Activated T-helper 9 cell treated with anti-CD3 and anti-CD28 coated beads, Interleukin-2, amount 50 U/mL, for 16 hours (primary cell): ENCODE data around the gene TCF12.
"Not testable (repeated sequence)": the region's sequence is repeated elsewhere in the genome, so short reads cannot be mapped to it uniquely, and the experiment has no call there.

Experiments
- DNase-seq: peaks from one replicate; pipeline ENCODE4 v3.0.0-alpha.2; 2020; ENCODE audit warnings: low read depth

The TCF12 gene

GRCh38 chr15:56916825-56917477 lies 1.5 kb upstream of the TCF12 start:
- no peak for DNase-seq

- DNase-seq = no peak
These were observed 795 bp upstream of the TCF12 start for GRCh38 chr15:56917652-56918045.

- DNase-seq = peak; percentile 39
These were observed 676 bp downstream of the TCF12 start for GRCh38 chr15:56919031-56919608.

GRCh38 chr15:56919609-56920366 lies 1.3 kb downstream of the TCF12 start:
- DNase-seq = peak; percentile 2

- no peak for DNase-seq
These were observed 1.9 kb downstream of the TCF12 start for GRCh38 chr15:56920367-56920627.

- no peak for DNase-seq
These were observed 4.7 kb downstream of the TCF12 start for GRCh38 chr15:56923174-56923591.

GRCh38 chr15:56927816-56928215 lies 9.4 kb downstream of the TCF12 start:
- no peak for DNase-seq

GRCh38 chr15:56929399-56929798 lies 11.0 kb downstream of the TCF12 start:
- no peak for DNase-seq

GRCh38 chr15:56929933-56930332 lies 11.5 kb downstream of the TCF12 start:
- DNase-seq = no peak

GRCh38 chr15:56930669-56931313 lies 12.3 kb downstream of the TCF12 start:
- no peak for DNase-seq

- DNase-seq = no peak
These were observed 13.4 kb downstream of the TCF12 start for GRCh38 chr15:56931639-56932508.

GRCh38 chr15:56932509-56932868 lies 14.0 kb downstream of the TCF12 start:
- not testable (repeated sequence) for DNase-seq

- no peak for DNase-seq
These were observed 15.0 kb downstream of the TCF12 start for GRCh38 chr15:56933410-56933809.

GRCh38 chr15:56933811-56934210 lies 15.4 kb downstream of the TCF12 start:
- no peak for DNase-seq

- no peak for DNase-seq
These were observed 15.8 kb downstream of the TCF12 start for GRCh38 chr15:56934269-56934668.

- DNase-seq = no peak
These were observed 18.5 kb downstream of the TCF12 start for GRCh38 chr15:56936929-56937328.

GRCh38 chr15:56939257-56939656 lies 20.8 kb downstream of the TCF12 start:
- DNase-seq = no peak

GRCh38 chr15:56940388-56940787 lies 21.9 kb downstream of the TCF12 start:
- DNase-seq = no peak

GRCh38 chr15:56942118-56942517 lies 23.7 kb downstream of the TCF12 start:
- DNase-seq = no peak

- no peak for DNase-seq
These were observed 25.0 kb downstream of the TCF12 start for GRCh38 chr15:56943403-56943802.

GRCh38 chr15:56944485-56944884 lies 26.0 kb downstream of the TCF12 start:
- no peak for DNase-seq

GRCh38 chr15:56946150-56946549 lies 27.7 kb downstream of the TCF12 start:
- DNase-seq = no peak
